ENCODE data around the gene ADAMTSL2.

ADAMTSL2 gene

GRCh38 chr9:133619791-133620190 lies 85.3 kb downstream of the ADAMTSL2 start:
- no peak overlapping the region for H3K4me2 ChIP-seq (ENCODE audit: low read length, poor library complexity, severe bottlenecking)
- WGBS, result 28% methylated on average over 8 of the region's 8 CpGs

GRCh38 chr9:133621725-133622267 lies 87.3 kb downstream of the ADAMTSL2 start:
- no peak overlapping the region for H3K14ac ChIP-seq (ENCODE audit: low read length in 2 of 2)
- no peak overlapping the region for H2AK5ac ChIP-seq (ENCODE audit: low read length, severe bottlenecking)
- H3K27me3 ChIP-seq (ENCODE audit: control insufficient read depth in 1 of 2, insufficient read depth in 1 of 2, low read length in 2 of 2), result peaks cover 30 to 78% of the 10 kb centered on the region in 2 experiments
- no peak overlapping the region for H2BK5ac ChIP-seq (ENCODE audit: low read depth, low read length, poor library complexity, severe bottlenecking)
- H4K91ac ChIP-seq (ENCODE audit: low read length), result no peak overlapping the region
- no peak overlapping the region for H3K9ac ChIP-seq (ENCODE audit: low read length)
- 80% methylated on average over 11 of the region's 11 CpGs for WGBS
- H3K4me2 ChIP-seq (ENCODE audit: low read length, poor library complexity, severe bottlenecking), result no peak overlapping the region
- H3K27ac ChIP-seq (ENCODE audit: low read length, poor library complexity, severe bottlenecking), result no peak overlapping the region
- H3K23ac ChIP-seq (ENCODE audit: low read length in 2 of 2), result no peak overlapping the region
- H4K8ac ChIP-seq (ENCODE audit: low read length), result no peak overlapping the region
- H2AFZ ChIP-seq (ENCODE audit: low read depth, low read length), result no peak overlapping the region
- no peaks in the 10 kb centered on the region for H3K4me1 ChIP-seq (ENCODE audit: control insufficient read depth, insufficient read depth, low read depth, low read length)
- H3K4me3 ChIP-seq (ENCODE audit: insufficient read depth in 1 of 2, low read depth in 1 of 2, low read length in 2 of 2), result no peak overlapping the region
- H3K79me1 ChIP-seq (replicated peaks; ENCODE audit: low read length, poor library complexity, severe bottlenecking), result no peaks in the 10 kb centered on the region
- H3K18ac ChIP-seq (ENCODE audit: low read depth in 1 of 2, low read length in 2 of 2), result no peak overlapping the region
- H3K4ac ChIP-seq (ENCODE audit: low read depth in 1 of 2, low read length in 2 of 2), result no peak overlapping the region
- peaks cover 16% of the 10 kb centered on the region for H3K9me3 ChIP-seq (ENCODE audit: control insufficient read depth, low read length)
- H2BK120ac ChIP-seq (ENCODE audit: low read depth, low read length), result no peak overlapping the region
- H2BK15ac ChIP-seq (ENCODE audit: low read depth, poor library complexity, severe bottlenecking), result no peak overlapping the region
- H2BK12ac ChIP-seq (ENCODE audit: low read length in 2 of 2), result no peak overlapping the region
- no peaks in the 10 kb centered on the region for H3K36me3 ChIP-seq (ENCODE audit: control insufficient read depth in 1 of 2, insufficient read depth in 2 of 2, low read depth in 1 of 2, low read length in 2 of 2)
- no peak for DNase-seq

More at GRCh38 chr9:133619791-133620190, 85.3 kb downstream of the ADAMTSL2 start:
- H2BK5ac ChIP-seq (ENCODE audit: low read depth, low read length, poor library complexity, severe bottlenecking), result no peak overlapping the region
- peaks cover 43 to 88% of the 10 kb centered on the region in 2 experiments for H3K27me3 ChIP-seq (ENCODE audit: control insufficient read depth in 1 of 2, insufficient read depth in 1 of 2, low read length in 2 of 2)
- no peak overlapping the region for H2AK5ac ChIP-seq (ENCODE audit: low read length, severe bottlenecking)
- H3K4ac ChIP-seq (ENCODE audit: low read depth in 1 of 2, low read length in 2 of 2), result no peak overlapping the region
- H2BK120ac ChIP-seq (ENCODE audit: low read depth, low read length), result no peak overlapping the region
- H3K18ac ChIP-seq (ENCODE audit: low read depth in 1 of 2, low read length in 2 of 2), result no peak overlapping the region
- H3K4me3 ChIP-seq (ENCODE audit: insufficient read depth in 1 of 2, low read depth in 1 of 2, low read length in 2 of 2), result no peak overlapping the region
- no peaks in the 10 kb centered on the region for H3K36me3 ChIP-seq (ENCODE audit: control insufficient read depth in 1 of 2, insufficient read depth in 2 of 2, low read depth in 1 of 2, low read length in 2 of 2)
- H4K8ac ChIP-seq (ENCODE audit: low read length), result no peak overlapping the region
- H3K27ac ChIP-seq (ENCODE audit: low read length, poor library complexity, severe bottlenecking), result no peak overlapping the region
- no peak overlapping the region for H2AFZ ChIP-seq (ENCODE audit: low read depth, low read length)
- no peak overlapping the region for H3K9ac ChIP-seq (ENCODE audit: low read length)
- peak; percentile 18 for DNase-seq
- H3K79me1 ChIP-seq (replicated peaks; ENCODE audit: low read length, poor library complexity, severe bottlenecking), result no peaks in the 10 kb centered on the region
- no peak overlapping the region for H2BK15ac ChIP-seq (ENCODE audit: low read depth, poor library complexity, severe bottlenecking)
- no peak overlapping the region for H4K91ac ChIP-seq (ENCODE audit: low read length)
- H3K23ac ChIP-seq (ENCODE audit: low read length in 2 of 2), result no peak overlapping the region
- H3K14ac ChIP-seq (ENCODE audit: low read length in 2 of 2), result no peak overlapping the region
- H3K9me3 ChIP-seq (ENCODE audit: control insufficient read depth, low read length), result peaks cover under 1% of the 10 kb centered on the region
- H2BK12ac ChIP-seq (ENCODE audit: low read length in 2 of 2), result no peak overlapping the region
- H3K4me1 ChIP-seq (ENCODE audit: control insufficient read depth, insufficient read depth, low read depth, low read length), result no peaks in the 10 kb centered on the region

GRCh38 chr9:133622555-133622954 lies 88.1 kb downstream of the ADAMTSL2 start:
- 85% methylated on average over 5 of the region's 5 CpGs for whole genome bisulfite sequencing
- Histone ChIP-seq H2BK5ac (ENCODE audit: low read depth, low read length, poor library complexity, severe bottlenecking) (no peak overlapping the region), H3K4me1 (ENCODE audit: control insufficient read depth, insufficient read depth, low read depth, low read length) (no peaks in the 10 kb centered on the region), H2AK5ac (ENCODE audit: low read length, severe bottlenecking) (no peak overlapping the region), H4K91ac (ENCODE audit: low read length) (no peak overlapping the region), H2BK12ac (ENCODE audit: low read length in 2 of 2) (no peak overlapping the region), H3K36me3 (ENCODE audit: control insufficient read depth in 1 of 2, insufficient read depth in 2 of 2, low read depth in 1 of 2, low read length in 2 of 2) (no peaks in the 10 kb centered on the region), H2AFZ (ENCODE audit: low read depth, low read length) (no peak overlapping the region), H2BK15ac (ENCODE audit: low read depth, poor library complexity, severe bottlenecking) (no peak overlapping the region), H3K9me3 (ENCODE audit: control insufficient read depth, low read length) (peaks cover 24% of the 10 kb centered on the region), H3K79me1 (replicated peaks; ENCODE audit: low read length, poor library complexity, severe bottlenecking) (no peaks in the 10 kb centered on the region), H3K27ac (ENCODE audit: low read length, poor library complexity, severe bottlenecking) (no peak overlapping the region), H3K23ac (ENCODE audit: low read length in 2 of 2) (no peak overlapping the region), H3K4me2 (ENCODE audit: low read length, poor library complexity, severe bottlenecking) (no peak overlapping the region), H2BK120ac (ENCODE audit: low read depth, low read length) (no peak overlapping the region), H3K27me3 (ENCODE audit: control insufficient read depth in 1 of 2, insufficient read depth in 1 of 2, low read length in 2 of 2) (peaks cover 34 to 75% of the 10 kb centered on the region in 2 experiments), H3K9ac (ENCODE audit: low read length) (no peak overlapping the region), H3K4ac (ENCODE audit: low read depth in 1 of 2, low read length in 2 of 2) (no peak overlapping the region), H4K8ac (ENCODE audit: low read length) (no peak overlapping the region), H3K14ac (ENCODE audit: low read length in 2 of 2) (no peak overlapping the region), H3K18ac (ENCODE audit: low read depth in 1 of 2, low read length in 2 of 2) (no peak overlapping the region), H3K4me3 (ENCODE audit: insufficient read depth in 1 of 2, low read depth in 1 of 2, low read length in 2 of 2) (no peak overlapping the region)
- no peak for DNase-seq
